SW480 (cell line): ENCODE results near the gene SSNA1.

ENCODE experiments used
- DNase-seq: peaks from one replicate; pipeline ENCODE4 v3.0.0-alpha.2; 2016; ENCODE audit warnings: low spot score

The SSNA1 gene

GRCh38 chr9:137188490-137189296, at the start of gene SSNA1, which contains the start of gene ANAPC2:
SSNA1 (plus strand) TSS chr9:137188676; CDS start chr9:137188727, 51 bp downstream.
ANAPC2 (minus strand) TSS chr9:137188560; CDS start chr9:137188532, 28 bp downstream.
- peak; percentile 88 for DNase-seq

- DNase-seq: no peak
These were observed 49.6 kb upstream of the SSNA1 start, which contains the start of gene GRIN1 for GRCh38 chr9:137138722-137139467. GRIN1 (plus strand) TSS chr9:137139154; CDS start chr9:137139487, 333 bp downstream.

GRCh38 chr9:137139468-137140150, 48.9 kb upstream of the SSNA1 start:
- DNase-seq: no peak

GRCh38 chr9:137140151-137141012, 48.1 kb upstream of the SSNA1 start:
- DNase-seq: no peak

GRCh38 chr9:137141050-137141810, 47.2 kb upstream of the SSNA1 start:
- no peak for DNase-seq

- no peak for DNase-seq
These were observed 46.2 kb upstream of the SSNA1 start for GRCh38 chr9:137141976-137142936.

- no peak for DNase-seq
These were observed 45.0 kb upstream of the SSNA1 start for GRCh38 chr9:137143459-137143858.

GRCh38 chr9:137145731-137146526, 42.5 kb upstream of the SSNA1 start:
- no peak for DNase-seq

GRCh38 chr9:137146527-137146918, 42.0 kb upstream of the SSNA1 start:
- no peak for DNase-seq

- no peak for DNase-seq
These were observed 41.2 kb upstream of the SSNA1 start for GRCh38 chr9:137147091-137147792.

GRCh38 chr9:137147793-137148160, 40.7 kb upstream of the SSNA1 start:
- DNase-seq: no peak

GRCh38 chr9:137148242-137148641, 40.2 kb upstream of the SSNA1 start:
- DNase-seq: no peak

- no peak for DNase-seq
These were observed 39.8 kb upstream of the SSNA1 start for GRCh38 chr9:137148661-137149060.

- no peak for DNase-seq
These were observed 39.1 kb upstream of the SSNA1 start for GRCh38 chr9:137149363-137149762.

- peak; percentile 79 for DNase-seq
These were observed 38.4 kb upstream of the SSNA1 start for GRCh38 chr9:137149942-137150616.

- DNase-seq: peak; percentile 83
These were observed 37.6 kb upstream of the SSNA1 start for GRCh38 chr9:137150617-137151457.
